Endodermal cell (in vitro differentiated cells): ENCODE results near the gene VIPR2. TPM values are rescaled to one million over a fixed set of nuclear protein-coding genes. Genes with fewer than 3 reads are reported as not detected.
A peak's percentile ranks its signal among the peaks of the same experiment; 100 is the strongest.

ENCODE experiments used
- DNase-seq: peaks from one replicate; pipeline ENCODE4 v3.0.0-alpha.2; 2017
- H3K27ac ChIP-seq: 2 replicates; pipeline ENCODE4 v1.5.1; 2013; ENCODE audit warnings: mild to moderate bottlenecking, low read depth, low read length, moderate library complexity
- H3K27me3 ChIP-seq: 2 replicates; pipeline ENCODE4 v1.6.1; 2013; ENCODE audit warnings: mild to moderate bottlenecking, low read length, moderate library complexity; ENCODE audit not compliant: insufficient read depth, control insufficient read depth, poor library complexity, severe bottlenecking
- H3K36me3 ChIP-seq: 2 replicates; pipeline ENCODE4 v1.7.0; 2013; ENCODE audit warnings: mild to moderate bottlenecking, low read length, moderate library complexity; ENCODE audit not compliant: control insufficient read depth, insufficient read depth
- H3K4me1 ChIP-seq: one replicate; pipeline ENCODE4 v1.7.0; 2013; ENCODE audit warnings: low read length; ENCODE audit not compliant: control insufficient read depth, insufficient read depth
- H3K4me3 ChIP-seq: 2 replicates; pipeline ENCODE4 v1.5.1; 2013; ENCODE audit warnings: mild to moderate bottlenecking, low read length, moderate library complexity
- H3K9ac ChIP-seq: 2 replicates; pipeline ENCODE4 v1.6.1; 2013; ENCODE audit warnings: mild to moderate bottlenecking, low read length, moderate library complexity; ENCODE audit not compliant: poor library complexity, severe bottlenecking; ENCODE audit errors: extremely low read depth
- H3K9me3 ChIP-seq: 2 replicates; pipeline ENCODE4 v1.6.1; 2013; ENCODE audit warnings: mild to moderate bottlenecking, low read length, moderate library complexity; ENCODE audit not compliant: control insufficient read depth
- H3K27ac Mint-ChIP-seq: 2 replicates; pipeline ENCODE4 v1.8.0; 2020; ENCODE audit warnings: mixed read lengths
- H3K27me3 Mint-ChIP-seq: 2 replicates; pipeline ENCODE4 v1.8.0; 2021; ENCODE audit warnings: mild to moderate bottlenecking, mixed read lengths; ENCODE audit not compliant: insufficient read depth
- H3K36me3 Mint-ChIP-seq: 2 replicates; pipeline ENCODE4 v1.8.0; 2020; ENCODE audit warnings: low read depth, mixed read lengths
- H3K4me1 Mint-ChIP-seq: 2 replicates; pipeline ENCODE4 v1.8.0; 2020; ENCODE audit warnings: mixed read lengths
- H3K4me3 Mint-ChIP-seq: 2 replicates; pipeline ENCODE4 v1.8.0; 2020; ENCODE audit warnings: mild to moderate bottlenecking, moderate library complexity, mixed read lengths
- H3K9me3 Mint-ChIP-seq: 2 replicates; pipeline ENCODE4 v1.8.0; 2020; ENCODE audit warnings: mild to moderate bottlenecking, mixed read lengths
- CTCF ChIP-seq: fragments of 200-600 bp; sonication (generic); conservative IDR thresholded peaks from 2 replicates; pipeline ENCODE4 v1.5.0; 2021; ENCODE audit warnings: antibody characterized with exemption, mild to moderate bottlenecking
- WGBS, 2 experiments: methylation state at CpG; one replicate each; pipeline versions ENCODE4 v1.1.5 to v1.1.7; 2013; ENCODE audit warnings: missing lambda C conversion rate in 2 of 2, mixed read lengths in 1 of 2; ENCODE audit not compliant: insufficient coverage in 1 of 2, insufficient read length in 1 of 2; 5-methylcytosine and 5-hydroxymethylcytosine counted together
- total RNA-seq, 2 donors: library from RNA; stranded (reverse); fragmentation: NEBNext Ultra II Directional in 1 of 2; extraction: Animal tissue kit (Norgen Biotek cat#: 25700) in 1 of 2; gene quantifications; 2 replicates in 1 of 2; 3 replicates in 1 of 2; pipeline ENCODE4 v1.2.1, GENCODE V29; 2021

The VIPR2 gene
- total RNA-seq, 2 donors from 2014 or later: 0.64 to 1.8 TPM

GRCh38 chr7:159012353-159013069 is 132.2 kb downstream of the VIPR2 start:
- Mint-ChIP-seq H3K27ac (no peak overlapping the region), H3K4me3 (no peak overlapping the region), H3K36me3 (no peaks in the 10 kb centered on the region), H3K9me3 (peaks cover 2% of the 10 kb centered on the region), H3K27me3 (no peaks in the 10 kb centered on the region), H3K4me1 (peaks cover 15% of the 10 kb centered on the region)
- DNase-seq: no peak
- H3K27ac ChIP-seq: no peak overlapping the region
- WGBS, 2 experiments: 87 to 90% methylated on average over 8 to 12 of the region's 12 CpGs
- H3K4me1 ChIP-seq: no peaks in the 10 kb centered on the region
- H3K9ac ChIP-seq: no peak overlapping the region
- H3K27me3 ChIP-seq: no peaks in the 10 kb centered on the region
- TF ChIP-seq CTCF: no peak
- H3K9me3 ChIP-seq: peaks cover 15% of the 10 kb centered on the region
- H3K36me3 ChIP-seq: no peaks in the 10 kb centered on the region
- H3K4me3 ChIP-seq: no peak overlapping the region

DNA sequence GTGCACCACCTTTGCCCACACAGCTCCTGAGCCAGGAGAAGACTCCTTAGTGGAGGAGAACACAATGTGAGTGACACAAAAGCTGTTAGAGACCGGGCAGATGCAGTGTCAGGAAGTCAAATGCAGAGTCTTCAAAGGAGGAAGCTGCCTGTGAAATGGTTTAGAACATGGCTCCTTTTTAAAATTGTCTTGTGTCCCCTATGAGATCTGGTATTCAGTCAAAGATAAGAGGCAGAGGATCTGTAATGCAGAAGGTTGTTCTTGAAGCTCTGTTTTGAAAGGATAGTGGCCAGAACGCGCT is 133.0 kb downstream of the VIPR2 start:
- H3K36me3 ChIP-seq: no peaks in the 10 kb centered on the region
- DNase-seq: no peak
- no peaks in the 10 kb centered on the region for H3K27me3 ChIP-seq
- Mint-ChIP-seq H3K36me3 (no peaks in the 10 kb centered on the region), H3K4me3 (no peak overlapping the region), H3K4me1 (peaks cover 15% of the 10 kb centered on the region), H3K27ac (no peak overlapping the region), H3K27me3 (no peaks in the 10 kb centered on the region), H3K9me3 (no peaks in the 10 kb centered on the region)
- WGBS, 2 experiments: 20 to 79% methylated on average over 1 to 3 of the region's 3 CpGs
- no peak overlapping the region for H3K27ac ChIP-seq
- H3K4me1 ChIP-seq: no peaks in the 10 kb centered on the region
- H3K4me3 ChIP-seq: no peak overlapping the region
- H3K9me3 ChIP-seq: peaks cover 9% of the 10 kb centered on the region
- no peak overlapping the region for H3K9ac ChIP-seq
- no peak for TF ChIP-seq CTCF

GRCh38 chr7:159010937-159011721 is 133.5 kb downstream of the VIPR2 start:
- Histone ChIP-seq H3K27ac (no peak overlapping the region), H3K9ac (no peak overlapping the region), H3K4me3 (no peak overlapping the region), H3K36me3 (no peaks in the 10 kb centered on the region), H3K4me1 (no peaks in the 10 kb centered on the region), H3K9me3 (peaks cover 9% of the 10 kb centered on the region), H3K27me3 (no peaks in the 10 kb centered on the region)
- no peak overlapping the region for H3K4me3 Mint-ChIP-seq
- H3K36me3 Mint-ChIP-seq: no peaks in the 10 kb centered on the region
- DNase-seq: peak; percentile 46
- peaks cover 15% of the 10 kb centered on the region for H3K4me1 Mint-ChIP-seq
- no peaks in the 10 kb centered on the region for H3K9me3 Mint-ChIP-seq
- no peak for TF ChIP-seq CTCF
- no peaks in the 10 kb centered on the region for H3K27me3 Mint-ChIP-seq
- no peak overlapping the region for H3K27ac Mint-ChIP-seq
- 77 to 81% methylated on average over 13 to 15 of the region's 15 CpGs for WGBS, 2 experiments
